Ishikawa (cell line): Measurements from ENCODE around the gene ARVCF.

ENCODE experiments used
- EP300 ChIP-seq: IDR thresholded peaks from 2 replicates; pipeline ENCODE4 v1.6.1; 2012; ENCODE audit warnings: borderline replicate concordance
- TEAD4 ChIP-seq: IDR thresholded peaks from 2 replicates; pipeline ENCODE4 v1.6.1; 2012
- YY1 ChIP-seq: IDR thresholded peaks from 2 replicates; pipeline ENCODE4 v1.6.1; 2012; ENCODE audit warnings: low read depth
- TF ChIP-seq, protein P1 (sequence below): IDR thresholded peaks from 2 replicates; pipeline ENCODE4 v1.6.1; 2012

DNA sequence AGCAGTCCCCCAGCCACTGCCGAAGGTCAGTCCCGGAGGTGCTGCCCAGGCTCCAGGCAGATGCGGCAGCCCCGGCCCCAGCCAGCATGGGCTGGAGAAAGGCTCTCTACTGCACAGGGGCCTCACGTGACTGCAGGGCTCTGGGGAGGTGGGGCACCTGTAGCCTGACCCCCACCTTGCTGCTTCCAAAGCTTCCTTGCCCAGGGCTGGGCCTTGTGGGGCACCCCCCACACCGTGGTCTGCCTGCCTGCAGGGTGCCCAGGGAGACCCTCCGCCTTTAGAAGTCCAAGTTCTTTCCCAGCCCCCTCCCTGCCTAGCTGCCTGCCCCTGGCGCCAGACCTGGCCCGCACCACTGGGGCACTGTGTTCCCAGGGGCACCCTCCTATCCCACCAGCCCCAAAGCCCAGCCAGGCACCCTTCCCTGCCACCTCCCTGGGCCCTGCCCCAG is 46.6 kb downstream of the ARVCF start:
- TF ChIP-seq TEAD4 = no peak
- TF ChIP-seq EP300 = no peak
- TF ChIP-seq YY1 = no peak
- TF ChIP-seq, protein P1, sequence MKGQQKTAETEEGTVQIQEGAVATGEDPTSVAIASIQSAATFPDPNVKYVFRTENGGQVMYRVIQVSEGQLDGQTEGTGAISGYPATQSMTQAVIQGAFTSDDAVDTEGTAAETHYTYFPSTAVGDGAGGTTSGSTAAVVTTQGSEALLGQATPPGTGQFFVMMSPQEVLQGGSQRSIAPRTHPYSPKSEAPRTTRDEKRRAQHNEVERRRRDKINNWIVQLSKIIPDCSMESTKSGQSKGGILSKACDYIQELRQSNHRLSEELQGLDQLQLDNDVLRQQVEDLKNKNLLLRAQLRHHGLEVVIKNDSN = no peak
